Spleen (tissue), 7 donors: ENCODE data around the gene GJB3.

Source experiments
- POLR2A ChIP-seq, 3 donors: fragments of 450-650 bp; IDR thresholded peaks; one replicate each; pipeline ENCODE4 v1.5.1; 2017; ENCODE audit warnings: antibody characterized with exemption in 3 of 3, mild to moderate bottlenecking in 1 of 3
- POLR2AphosphoS5 ChIP-seq, 3 donors: sonication (generic); formaldehyde crosslinking; IDR thresholded peaks; one replicate each; pipeline ENCODE4 v1.5.1; 2017; ENCODE audit warnings: antibody characterized with exemption in 3 of 3
- TF ChIP-seq, protein P1 (sequence below), 11 experiments: fragments of 200-600 bp in 7 of 11; fragments of 450-650 bp in 4 of 11; sonication (generic) in 4 of 11; IDR thresholded peaks in 8 of 11; conservative IDR thresholded peaks in 3 of 11; 1 replicate in 7 of 11; 2 replicates in 4 of 11; pipeline versions ENCODE4 v1.4.0 to v1.8.0; 2016 to 2021; ENCODE audit warnings: antibody characterized with exemption in 11 of 11, inconsistent platforms in 4 of 11, mild to moderate bottlenecking in 1 of 11
- donor health status: DM: no; HTN: no; CAD: no; lungs with moderate emphysema.
- donor health status: DM: no; HTN: no; CAD: no.
- donor health status: DM: no; HTN: no; CAD: no.

- TF ChIP-seq, protein P1, sequence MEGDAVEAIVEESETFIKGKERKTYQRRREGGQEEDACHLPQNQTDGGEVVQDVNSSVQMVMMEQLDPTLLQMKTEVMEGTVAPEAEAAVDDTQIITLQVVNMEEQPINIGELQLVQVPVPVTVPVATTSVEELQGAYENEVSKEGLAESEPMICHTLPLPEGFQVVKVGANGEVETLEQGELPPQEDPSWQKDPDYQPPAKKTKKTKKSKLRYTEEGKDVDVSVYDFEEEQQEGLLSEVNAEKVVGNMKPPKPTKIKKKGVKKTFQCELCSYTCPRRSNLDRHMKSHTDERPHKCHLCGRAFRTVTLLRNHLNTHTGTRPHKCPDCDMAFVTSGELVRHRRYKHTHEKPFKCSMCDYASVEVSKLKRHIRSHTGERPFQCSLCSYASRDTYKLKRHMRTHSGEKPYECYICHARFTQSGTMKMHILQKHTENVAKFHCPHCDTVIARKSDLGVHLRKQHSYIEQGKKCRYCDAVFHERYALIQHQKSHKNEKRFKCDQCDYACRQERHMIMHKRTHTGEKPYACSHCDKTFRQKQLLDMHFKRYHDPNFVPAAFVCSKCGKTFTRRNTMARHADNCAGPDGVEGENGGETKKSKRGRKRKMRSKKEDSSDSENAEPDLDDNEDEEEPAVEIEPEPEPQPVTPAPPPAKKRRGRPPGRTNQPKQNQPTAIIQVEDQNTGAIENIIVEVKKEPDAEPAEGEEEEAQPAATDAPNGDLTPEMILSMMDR (IDR thresholded peaks at IDR 0.05 in 8 of 11, conservative IDR thresholded peaks at IDR 0.05 in 3 of 11), result no peak
- TF ChIP-seq POLR2A (IDR thresholded peaks at IDR 0.05) (no peak), POLR2AphosphoS5 (IDR thresholded peaks at IDR 0.05) (no peak)
Measured at GRCh38 chr1:34744851-34745250, 36.2 kb upstream of the GJB3 start.
